NB4 (cell line): ENCODE data around the gene SLC12A5.

ENCODE experiments used
- DNase-seq: peaks from one replicate; pipeline ENCODE4 v3.0.0; 2010; ENCODE audit warnings: low read depth
- H3K4me3 ChIP-seq: one replicate; pipeline ENCODE4 v1.5.1; 2011; ENCODE audit warnings: mild to moderate bottlenecking, low read depth, low read length, moderate library complexity
- MYC ChIP-seq: IDR thresholded peaks from 2 replicates; pipeline ENCODE4 v1.6.1; 2011; ENCODE audit warnings: low read depth, low read length
- POLR2A ChIP-seq: IDR thresholded peaks from 2 replicates; pipeline ENCODE4 v1.6.1; 2011; ENCODE audit warnings: mild to moderate bottlenecking; ENCODE audit not compliant: insufficient read length; ENCODE audit errors: extremely low read depth
- TF ChIP-seq, protein P1 (sequence below): IDR thresholded peaks from 2 replicates; pipeline ENCODE4 v1.6.1; 2011; ENCODE audit warnings: low read depth, low read length
- TF ChIP-seq, protein P2 (sequence below): IDR thresholded peaks from one replicate; pipeline ENCODE4 v1.5.1; 2012; ENCODE audit warnings: low read depth, low read length

The SLC12A5 gene

GRCh38 chr20:46074006-46074405 is 45.0 kb downstream of the SLC12A5 start:
- H3K4me3 ChIP-seq, result no peak overlapping the region
- TF ChIP-seq POLR2A (no peak), MYC (no peak)
- TF ChIP-seq, protein P1, sequence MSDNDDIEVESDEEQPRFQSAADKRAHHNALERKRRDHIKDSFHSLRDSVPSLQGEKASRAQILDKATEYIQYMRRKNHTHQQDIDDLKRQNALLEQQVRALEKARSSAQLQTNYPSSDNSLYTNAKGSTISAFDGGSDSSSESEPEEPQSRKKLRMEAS, result no peak
- TF ChIP-seq, protein P2, sequence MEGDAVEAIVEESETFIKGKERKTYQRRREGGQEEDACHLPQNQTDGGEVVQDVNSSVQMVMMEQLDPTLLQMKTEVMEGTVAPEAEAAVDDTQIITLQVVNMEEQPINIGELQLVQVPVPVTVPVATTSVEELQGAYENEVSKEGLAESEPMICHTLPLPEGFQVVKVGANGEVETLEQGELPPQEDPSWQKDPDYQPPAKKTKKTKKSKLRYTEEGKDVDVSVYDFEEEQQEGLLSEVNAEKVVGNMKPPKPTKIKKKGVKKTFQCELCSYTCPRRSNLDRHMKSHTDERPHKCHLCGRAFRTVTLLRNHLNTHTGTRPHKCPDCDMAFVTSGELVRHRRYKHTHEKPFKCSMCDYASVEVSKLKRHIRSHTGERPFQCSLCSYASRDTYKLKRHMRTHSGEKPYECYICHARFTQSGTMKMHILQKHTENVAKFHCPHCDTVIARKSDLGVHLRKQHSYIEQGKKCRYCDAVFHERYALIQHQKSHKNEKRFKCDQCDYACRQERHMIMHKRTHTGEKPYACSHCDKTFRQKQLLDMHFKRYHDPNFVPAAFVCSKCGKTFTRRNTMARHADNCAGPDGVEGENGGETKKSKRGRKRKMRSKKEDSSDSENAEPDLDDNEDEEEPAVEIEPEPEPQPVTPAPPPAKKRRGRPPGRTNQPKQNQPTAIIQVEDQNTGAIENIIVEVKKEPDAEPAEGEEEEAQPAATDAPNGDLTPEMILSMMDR, result no peak
- DNase-seq, result no peak

DNA sequence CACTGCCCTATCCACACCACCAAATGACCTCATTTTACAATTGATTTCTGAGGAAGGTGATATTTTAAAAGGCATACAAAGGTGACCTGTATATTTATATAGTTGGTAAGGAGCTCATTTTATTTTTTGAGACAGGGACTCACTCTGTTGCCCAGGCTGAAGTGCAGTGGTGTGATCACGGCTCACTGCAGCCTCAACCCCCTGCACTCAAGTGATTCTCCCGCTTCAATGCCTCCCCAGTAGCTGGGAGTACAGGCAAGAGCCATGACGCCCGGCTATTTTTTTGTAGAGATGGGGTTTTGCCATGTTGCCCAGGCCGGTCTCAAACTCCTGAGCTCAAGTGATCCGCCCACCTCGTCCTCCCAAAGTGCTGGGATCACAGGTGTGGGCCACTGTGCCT is 47.8 kb downstream of the SLC12A5 start:
- no peak for DNase-seq
- no peak overlapping the region for H3K4me3 ChIP-seq
- TF ChIP-seq, protein P1, result no peak
- no peak for TF ChIP-seq MYC
- TF ChIP-seq, protein P2, result no peak
- no peak for TF ChIP-seq POLR2A

DNA sequence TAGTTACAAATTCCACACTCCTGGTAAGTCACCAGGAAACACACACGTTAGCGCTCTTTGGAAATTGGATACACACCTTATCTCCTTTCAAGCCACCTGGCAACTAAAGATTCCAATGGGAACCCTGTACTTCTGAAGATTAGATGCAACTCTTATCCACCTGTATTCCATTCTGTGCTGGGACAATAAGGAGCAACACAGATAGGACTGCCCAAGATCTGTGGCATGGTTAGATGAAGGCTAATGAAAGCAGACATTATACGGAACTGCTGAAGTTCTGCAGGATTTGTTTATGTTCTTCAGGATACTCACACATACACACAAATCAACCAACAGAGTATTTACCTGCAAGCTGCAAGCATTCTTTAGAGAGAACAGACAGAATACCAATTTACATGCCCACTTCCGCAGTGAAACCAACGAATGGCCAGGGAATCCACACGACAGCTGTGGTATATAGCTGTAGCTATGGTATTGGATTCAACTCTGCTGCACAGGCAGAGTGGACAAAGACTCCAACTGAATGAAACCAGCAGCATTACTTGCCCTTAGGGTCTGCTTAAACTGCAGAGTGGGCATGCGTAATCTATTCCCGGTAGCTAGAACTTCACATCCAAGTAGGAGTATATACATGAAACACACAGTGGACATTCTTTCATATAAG is 48.8 kb downstream of the SLC12A5 start:
- no peak overlapping the region for H3K4me3 ChIP-seq
- DNase-seq, result no peak
- TF ChIP-seq MYC, result no peak
- no peak for TF ChIP-seq POLR2A
- TF ChIP-seq, protein P2, result no peak
- TF ChIP-seq, protein P1, result no peak

DNA sequence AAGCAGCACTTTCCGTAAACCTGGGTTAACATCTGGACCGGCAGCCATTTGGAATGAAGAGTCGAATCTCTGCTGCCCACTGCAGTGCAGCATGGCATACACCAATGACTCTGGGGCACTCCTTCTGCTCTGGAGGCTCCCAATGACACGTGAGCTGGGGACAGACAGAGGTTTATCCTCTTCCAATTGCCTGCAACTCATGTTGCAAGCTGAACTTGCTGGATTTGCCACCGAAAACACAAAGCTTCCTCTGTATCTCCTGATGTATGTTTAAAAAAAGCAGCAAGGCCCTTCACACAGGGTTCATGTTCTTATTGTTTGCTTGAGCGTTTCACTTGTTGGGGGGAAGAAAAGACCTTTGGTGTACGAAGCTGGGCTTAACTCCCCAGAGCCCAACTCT is 49.9 kb downstream of the SLC12A5 start:
- no peak for DNase-seq
- no peak for TF ChIP-seq POLR2A

GRCh38 chr20:46081074-46081473 is 52.1 kb downstream of the SLC12A5 start:
- H3K4me3 ChIP-seq, result no peak overlapping the region
- no peak for TF ChIP-seq MYC
- TF ChIP-seq, protein P1, result no peak
- TF ChIP-seq, protein P2, result no peak
- TF ChIP-seq POLR2A, result no peak
- no peak for DNase-seq

More for the DNA sequence above, 49.9 kb downstream of the SLC12A5 start:
- no peak overlapping the region for H3K4me3 ChIP-seq

DNA sequence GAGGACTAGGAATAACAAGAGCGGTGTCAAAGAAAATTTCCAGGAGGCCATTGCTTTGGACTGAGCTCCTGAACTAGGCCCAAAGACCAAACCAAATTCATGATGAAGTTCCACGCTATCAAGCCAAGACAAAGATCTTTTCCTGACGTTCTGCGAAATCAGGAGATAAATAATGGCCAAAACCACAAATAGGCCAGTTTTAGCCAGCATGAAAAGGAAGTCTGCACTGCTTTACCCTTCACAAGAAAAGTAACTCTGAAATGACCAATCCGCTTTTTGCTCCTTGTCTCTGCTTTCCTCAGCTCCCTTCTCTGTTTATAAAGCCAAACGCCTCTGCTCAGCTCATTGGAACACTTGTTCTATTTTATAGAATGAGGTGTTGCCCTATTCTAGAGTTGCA is 54.1 kb downstream of the SLC12A5 start:
- H3K4me3 ChIP-seq, result no peak overlapping the region
- TF ChIP-seq, protein P2, result no peak
- TF ChIP-seq, protein P1, result no peak
- TF ChIP-seq POLR2A (no peak), MYC (no peak)

More for the DNA sequence above, 54.1 kb downstream of the SLC12A5 start:
- no peak for DNase-seq
